Measurements from ENCODE around the gene GTPBP2.
"Not testable (repeated sequence)": the region's sequence is repeated elsewhere in the genome, so short reads cannot be mapped to it uniquely, and the experiment has no call there.

The GTPBP2 gene

GRCh38 chr6:43658161-43658560 is 29.1 kb upstream of the GTPBP2 start:
- DNase-seq (ENCODE audit: low spot score): no peak

- DNase-seq (ENCODE audit: low spot score): no peak
Measured at GRCh38 chr6:43657221-43657802, 28.2 kb upstream of the GTPBP2 start.

GRCh38 chr6:43652822-43653221 is 23.8 kb upstream of the GTPBP2 start:
- not testable (repeated sequence) for DNase-seq (ENCODE audit: low spot score)

- DNase-seq (ENCODE audit: low spot score): no peak
Measured at GRCh38 chr6:43648248-43648647, 19.2 kb upstream of the GTPBP2 start.

DNA sequence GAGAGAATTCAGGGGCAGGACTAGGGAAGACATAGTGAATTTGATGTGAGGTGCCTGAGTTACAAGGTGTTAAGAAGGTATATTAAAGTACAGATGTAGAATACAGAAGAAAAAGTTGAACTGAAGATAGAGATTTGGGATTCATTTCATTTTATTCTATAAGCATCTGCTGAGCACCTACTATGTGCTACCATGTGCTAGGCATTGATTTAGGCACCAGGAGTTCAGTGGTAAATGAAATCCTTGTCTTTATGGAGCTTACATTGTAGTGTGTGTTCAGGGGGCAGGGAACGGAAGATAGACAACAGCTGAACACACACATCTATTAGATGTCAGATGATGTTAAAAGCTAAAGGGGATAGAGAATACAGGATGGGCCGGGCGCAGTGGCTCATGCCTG is 18.5 kb upstream of the GTPBP2 start:
- no peak for DNase-seq (ENCODE audit: low spot score)

- DNase-seq (ENCODE audit: low spot score): no peak
Measured at GRCh38 chr6:43645613-43645964, 16.5 kb upstream of the GTPBP2 start.

- DNase-seq (ENCODE audit: low spot score): no peak
Measured at GRCh38 chr6:43644940-43645612, 16.0 kb upstream of the GTPBP2 start, which contains the start of gene RSPH9. TSS of gene RSPH9 (plus strand) at chr6:43645036. CDS start at chr6:43645099, 63 bp downstream.

GRCh38 chr6:43639984-43640800 is 11.1 kb upstream of the GTPBP2 start:
- DNase-seq (ENCODE audit: low spot score): no peak

DNA sequence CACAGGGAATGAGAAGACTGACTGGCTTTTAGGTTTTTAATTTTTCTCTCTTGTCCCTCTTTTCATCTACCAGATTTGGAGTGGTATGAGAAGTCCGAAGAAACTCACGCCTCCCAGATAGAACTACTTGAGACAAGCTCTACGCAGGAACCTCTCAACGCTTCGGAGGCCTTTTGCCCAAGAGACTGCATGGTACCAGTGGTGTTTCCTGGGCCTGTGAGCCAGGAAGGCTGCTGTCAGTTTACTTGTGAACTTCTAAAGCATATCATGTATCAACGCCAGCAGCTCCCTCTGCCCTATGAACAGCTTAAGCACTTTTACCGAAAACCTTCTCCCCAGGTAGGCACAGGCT is 7.2 kb upstream of the GTPBP2 start:
- no peak for DNase-seq (ENCODE audit: low spot score)

DNA sequence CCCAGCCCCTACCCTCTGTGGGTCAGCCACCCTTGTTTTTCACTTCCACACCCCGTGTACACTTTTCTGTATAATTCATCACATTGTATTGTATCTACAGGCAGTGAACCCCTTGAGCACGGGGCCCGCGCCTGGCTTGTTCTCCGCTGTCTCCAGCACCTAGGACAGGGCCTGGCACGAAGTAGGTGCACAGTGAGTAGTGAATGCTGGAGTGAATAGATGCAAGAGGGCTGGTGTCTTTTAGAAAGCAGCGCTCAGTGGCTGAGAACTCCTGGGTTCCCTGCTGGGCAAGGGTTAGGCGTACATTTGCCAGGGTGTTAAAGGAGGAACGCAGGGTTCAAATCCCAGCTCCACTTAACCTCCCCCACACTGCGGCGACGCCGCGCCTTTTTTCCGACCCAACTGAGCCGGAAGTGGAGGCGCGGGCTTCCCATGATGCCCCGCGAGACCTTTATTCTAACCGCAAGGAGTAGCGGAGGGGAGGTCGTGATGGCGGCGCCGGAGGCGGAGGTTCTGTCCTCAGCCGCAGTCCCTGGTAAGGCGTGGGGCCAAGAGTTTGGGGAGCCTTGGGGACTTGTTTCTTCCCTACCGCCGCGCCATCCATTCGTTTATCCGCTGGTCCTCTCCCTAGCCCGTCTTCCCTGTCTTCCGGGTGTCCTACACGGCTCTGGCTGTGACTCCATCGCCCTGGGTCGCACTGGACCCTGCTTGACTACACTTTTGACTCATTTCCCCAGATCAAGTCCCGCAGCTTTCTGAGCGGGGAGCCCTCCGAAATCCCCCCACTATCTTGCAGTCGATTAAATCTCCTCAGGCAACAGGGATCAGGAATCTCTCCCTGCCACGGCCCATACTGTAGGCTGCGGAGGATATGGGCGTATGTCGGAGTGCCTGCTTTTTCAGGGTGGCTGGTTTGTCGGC is 6.6 kb upstream of the GTPBP2 start, which contains the start of gene MAD2L1BP:
Gene MAD2L1BP, plus strand, starts transcription at position 454 of the 921 bp plus-strand sequence. Its CDS starts 36 bp downstream, at position 490.
- peak; percentile 84 for DNase-seq (ENCODE audit: low spot score)

DNA sequence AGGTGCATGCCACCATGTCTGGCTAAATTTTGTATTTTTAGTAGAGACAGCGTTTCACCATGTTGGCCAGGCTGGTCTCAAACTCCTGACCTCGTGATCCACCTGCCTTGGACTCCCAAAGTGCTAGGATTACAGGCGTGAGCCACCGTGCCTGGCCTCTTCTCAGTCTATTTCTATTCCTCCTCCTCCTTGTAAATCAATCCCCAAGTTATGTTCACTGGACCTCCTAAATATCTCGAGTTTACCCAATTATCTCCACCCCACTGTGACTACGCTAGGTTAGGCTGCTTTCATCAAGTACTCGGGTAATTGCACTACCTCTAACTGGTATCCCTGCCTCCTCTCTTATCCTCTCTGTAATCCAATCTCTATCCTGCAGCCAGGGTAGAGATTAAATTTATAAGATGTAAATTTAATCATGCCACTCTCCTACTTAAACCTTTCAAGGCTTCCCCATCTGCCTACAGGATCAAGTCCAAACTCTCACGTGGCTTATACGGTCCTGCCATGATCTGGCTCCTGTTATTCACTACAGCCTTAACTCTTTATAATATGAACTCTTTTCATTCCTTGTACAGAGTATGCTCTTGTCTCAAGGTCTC is 5.7 kb upstream of the GTPBP2 start:
- peak; percentile 76 for DNase-seq (ENCODE audit: low spot score)

- DNase-seq (ENCODE audit: low spot score): not testable (repeated sequence)
Measured at GRCh38 chr6:43633002-43633401, 3.9 kb upstream of the GTPBP2 start.

GRCh38 chr6:43630980-43631619 is 2.0 kb upstream of the GTPBP2 start:
- no peak for DNase-seq (ENCODE audit: low spot score)

- peak; percentile 94 for DNase-seq (ENCODE audit: low spot score)
Measured at GRCh38 chr6:43629505-43630300, 639 bp upstream of the GTPBP2 start.

DNA sequence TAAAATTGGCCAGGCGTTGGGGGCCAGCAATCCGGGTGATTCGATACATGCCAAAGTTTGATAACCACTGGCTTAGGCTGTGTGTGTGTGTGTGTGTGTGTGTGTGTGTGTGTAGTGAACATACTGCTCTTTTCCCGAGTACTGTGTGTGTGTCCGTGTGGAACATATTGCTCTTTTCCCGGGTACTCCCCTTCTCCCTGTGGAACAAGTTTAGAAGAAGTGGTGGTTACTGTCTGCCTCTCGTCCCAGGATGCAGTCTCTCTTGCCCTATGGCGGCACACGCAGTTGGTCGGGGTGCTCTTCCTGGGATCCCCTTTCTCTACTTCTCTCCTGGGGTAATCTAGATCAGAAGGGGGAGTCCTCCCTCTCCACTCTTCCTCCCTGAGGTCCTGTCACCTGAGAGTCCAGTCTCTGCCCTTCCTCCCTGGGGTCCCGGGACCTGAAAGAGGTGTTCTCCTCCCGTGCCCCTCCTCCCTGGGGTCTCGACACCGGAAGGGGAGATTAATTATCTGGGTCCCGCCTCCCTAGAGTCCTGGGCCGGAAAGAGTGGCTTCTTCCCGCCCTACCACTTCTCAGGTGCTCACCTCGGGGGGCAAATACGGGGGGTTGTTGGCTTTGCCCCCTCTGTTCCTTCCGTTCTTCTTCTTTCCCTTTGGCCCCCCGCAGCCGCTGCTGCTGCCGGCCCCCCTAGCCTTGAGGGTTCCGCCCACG is 516 bp downstream of the GTPBP2 start:
- peak; percentile 83 for DNase-seq (ENCODE audit: low spot score)

- DNase-seq (ENCODE audit: low spot score): no peak
Measured at GRCh38 chr6:43627008-43627825, 1.8 kb downstream of the GTPBP2 start.

- no peak for DNase-seq (ENCODE audit: low spot score)
Measured at GRCh38 chr6:43625393-43625992, 3.6 kb downstream of the GTPBP2 start.

DNA sequence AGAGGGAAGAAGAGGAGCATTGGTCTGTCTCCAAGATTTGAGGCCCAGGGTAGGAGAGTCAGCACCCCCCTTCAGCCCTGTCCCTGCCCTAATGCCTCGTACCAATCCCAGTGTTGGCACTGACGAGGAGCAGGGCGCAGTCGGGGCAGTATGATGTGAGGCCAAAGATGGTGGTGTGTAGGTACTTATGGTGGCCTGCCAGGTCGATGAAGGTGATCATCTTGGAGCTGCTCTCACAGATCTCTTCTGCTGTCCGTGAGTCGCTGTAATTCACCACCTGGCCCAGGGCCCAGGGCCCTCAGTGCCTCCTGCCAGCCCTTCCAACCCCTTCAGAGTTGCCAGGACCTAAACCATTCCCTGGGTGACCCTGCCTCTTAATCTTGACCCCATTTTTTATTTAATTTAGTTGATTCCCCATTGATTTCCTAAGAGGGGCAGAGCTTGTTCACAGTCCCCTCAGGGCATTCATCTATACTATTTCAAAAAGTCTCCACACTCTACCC is 4.2 kb downstream of the GTPBP2 start:
- no peak for DNase-seq (ENCODE audit: low spot score)
